Measurements from ENCODE around the gene PRR13.
A peak's percentile ranks its signal among the peaks of the same experiment; 100 is the strongest.
"Not testable (repeated sequence)": the region's sequence is repeated elsewhere in the genome, so short reads cannot be mapped to it uniquely, and the experiment has no call there.

Gene PRR13

GRCh38 chr12:53439582-53439981 lies 2.0 kb upstream of the PRR13 start:
- not testable (repeated sequence) for FAIRE-seq

GRCh38 chr12:53443955-53444354 lies 2.4 kb downstream of the PRR13 start:
- FAIRE-seq: no peak

- not testable (repeated sequence) for FAIRE-seq
These were observed 3.2 kb downstream of the PRR13 start for GRCh38 chr12:53444593-53445325.

- no peak for FAIRE-seq
These were observed 9.4 kb downstream of the PRR13 start for GRCh38 chr12:53450936-53451335.

- peak; percentile 91 for FAIRE-seq
These were observed 10.2 kb downstream of the PRR13 start, which contains the start of gene PCBP2 for GRCh38 chr12:53451661-53452158. PCBP2 (plus strand) TSS chr12:53452102; CDS start chr12:53454801, 2,699 bp downstream.

GRCh38 chr12:53452159-53453077 lies 10.9 kb downstream of the PRR13 start:
- FAIRE-seq: no peak

GRCh38 chr12:53453953-53454640 lies 12.6 kb downstream of the PRR13 start:
- FAIRE-seq: no peak

- FAIRE-seq: no peak
These were observed 13.2 kb downstream of the PRR13 start for GRCh38 chr12:53454707-53455106.

GRCh38 chr12:53456654-53457366 lies 15.3 kb downstream of the PRR13 start:
- no peak for FAIRE-seq

- no peak for FAIRE-seq
These were observed 17.6 kb downstream of the PRR13 start for GRCh38 chr12:53459097-53459496.

- FAIRE-seq: no peak
These were observed 19.5 kb downstream of the PRR13 start for GRCh38 chr12:53461059-53461458.

- FAIRE-seq: no peak
These were observed 20.1 kb downstream of the PRR13 start for GRCh38 chr12:53461591-53461990.

- FAIRE-seq: no peak
These were observed 21.4 kb downstream of the PRR13 start for GRCh38 chr12:53462935-53463334.

- no peak for FAIRE-seq
These were observed 22.4 kb downstream of the PRR13 start for GRCh38 chr12:53463802-53464560.

GRCh38 chr12:53464685-53465418 lies 23.3 kb downstream of the PRR13 start:
- no peak for FAIRE-seq

GRCh38 chr12:53465679-53466078 lies 24.1 kb downstream of the PRR13 start:
- no peak for FAIRE-seq

- FAIRE-seq: no peak
These were observed 25.1 kb downstream of the PRR13 start for GRCh38 chr12:53466640-53467039.

- FAIRE-seq: no peak
These were observed 25.5 kb downstream of the PRR13 start for GRCh38 chr12:53467082-53467481.

- FAIRE-seq: no peak
These were observed 26.3 kb downstream of the PRR13 start for GRCh38 chr12:53467880-53468279.

GRCh38 chr12:53468282-53468681 lies 26.7 kb downstream of the PRR13 start:
- FAIRE-seq: no peak
